ENCODE data around the gene TMEM95.
"Not testable (repeated sequence)": the region's sequence is repeated elsewhere in the genome, so short reads cannot be mapped to it uniquely, and the experiment has no call there.

The TMEM95 gene

GRCh38 chr17:7352503-7352889 lies 2.5 kb upstream of the TMEM95 start:
- peak overlapping the region; percentile 97 for H3K4me3 ChIP-seq (ENCODE audit: low read length)
- H3K9me3 ChIP-seq (ENCODE audit: control insufficient read depth, low read length), result no peaks in the 10 kb centered on the region
- no peaks in the 10 kb centered on the region for H3K27me3 ChIP-seq (replicated peaks; ENCODE audit: control insufficient read depth, insufficient read depth, low read length)
- H3K4me1 ChIP-seq (ENCODE audit: control insufficient read depth, insufficient read depth, low read length), result peaks cover 56% of the 10 kb centered on the region
- peak overlapping the region; percentile 100 for H3K9ac ChIP-seq (ENCODE audit: low read length)
- no peaks in the 10 kb centered on the region for H3K36me3 ChIP-seq (ENCODE audit: control insufficient read depth, insufficient read depth, low read length, severe bottlenecking)
- no peak for DNase-seq (ENCODE audit: low read depth)

DNA sequence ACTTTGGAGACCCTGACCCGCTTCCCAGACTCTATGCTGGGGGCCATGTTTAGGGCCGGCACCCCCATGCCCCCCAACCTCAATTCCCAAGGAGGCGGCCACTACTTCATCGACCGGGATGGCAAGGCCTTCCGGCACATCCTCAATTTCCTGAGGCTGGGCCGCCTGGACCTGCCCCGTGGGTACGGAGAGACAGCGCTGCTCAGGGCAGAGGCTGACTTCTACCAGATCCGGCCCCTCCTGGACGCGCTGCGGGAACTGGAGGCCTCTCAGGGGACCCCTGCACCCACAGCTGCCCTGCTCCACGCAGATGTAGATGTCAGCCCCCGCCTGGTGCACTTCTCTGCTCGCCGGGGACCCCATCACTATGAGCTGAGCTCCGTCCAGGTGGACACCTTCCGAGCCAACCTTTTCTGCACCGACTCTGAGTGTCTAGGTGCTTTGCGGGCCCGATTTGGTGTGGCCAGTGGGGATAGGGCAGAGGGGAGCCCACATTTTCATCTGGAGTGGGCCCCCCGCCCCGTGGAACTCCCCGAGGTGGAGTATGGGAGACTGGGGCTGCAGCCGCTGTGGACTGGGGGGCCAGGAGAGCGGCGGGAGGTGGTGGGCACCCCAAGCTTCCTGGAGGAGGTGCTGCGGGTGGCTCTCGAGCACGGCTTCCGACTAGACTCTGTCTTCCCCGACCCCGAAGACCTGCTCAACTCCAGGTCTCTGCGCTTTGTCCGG lies 1.9 kb upstream of the TMEM95 start:
- peak overlapping the region; percentile 97 for H3K4me3 ChIP-seq (ENCODE audit: low read length)
- H3K36me3 ChIP-seq (ENCODE audit: control insufficient read depth, insufficient read depth, low read length, severe bottlenecking), result no peaks in the 10 kb centered on the region
- no peaks in the 10 kb centered on the region for H3K9me3 ChIP-seq (ENCODE audit: control insufficient read depth, low read length)
- peaks cover 53% of the 10 kb centered on the region for H3K4me1 ChIP-seq (ENCODE audit: control insufficient read depth, insufficient read depth, low read length)
- no peak for DNase-seq (ENCODE audit: low read depth)
- H3K9ac ChIP-seq (ENCODE audit: low read length), result peak overlapping the region; percentile 100
- H3K27me3 ChIP-seq (replicated peaks; ENCODE audit: control insufficient read depth, insufficient read depth, low read length), result no peaks in the 10 kb centered on the region

DNA sequence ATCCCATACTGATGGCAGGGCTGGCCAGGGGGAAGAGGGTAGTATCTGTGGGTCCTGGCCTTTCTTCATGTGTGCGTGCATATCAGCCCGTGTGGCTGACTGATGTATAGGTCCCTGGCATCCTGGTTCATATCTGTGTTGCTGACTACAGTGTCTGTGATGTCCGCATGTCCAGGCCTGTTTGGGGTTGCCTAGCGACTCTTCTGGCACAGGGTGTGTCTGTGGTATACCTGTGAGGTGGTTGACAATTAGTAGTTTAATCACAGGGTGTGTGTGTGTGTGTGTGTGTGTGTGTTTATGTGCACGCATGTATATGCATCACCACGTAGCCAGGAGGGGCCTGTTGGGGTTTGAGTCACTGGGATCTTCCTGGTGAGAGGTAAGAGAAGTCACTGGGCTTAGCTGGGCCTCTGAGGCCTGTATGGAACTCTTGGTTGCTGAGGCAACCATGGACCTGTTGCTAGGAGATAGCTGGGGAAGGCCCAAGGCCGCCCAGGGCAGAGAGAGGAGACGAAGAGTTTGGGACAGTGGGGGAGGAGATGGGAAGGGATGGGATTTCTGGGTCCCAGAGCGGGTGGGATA lies 603 bp upstream of the TMEM95 start:
- Histone ChIP-seq H3K36me3 (ENCODE audit: control insufficient read depth, insufficient read depth, low read length, severe bottlenecking) (no peaks in the 10 kb centered on the region), H3K4me3 (ENCODE audit: low read length) (peak overlapping the region; percentile 97)
- no peak for DNase-seq (ENCODE audit: low read depth)

DNA sequence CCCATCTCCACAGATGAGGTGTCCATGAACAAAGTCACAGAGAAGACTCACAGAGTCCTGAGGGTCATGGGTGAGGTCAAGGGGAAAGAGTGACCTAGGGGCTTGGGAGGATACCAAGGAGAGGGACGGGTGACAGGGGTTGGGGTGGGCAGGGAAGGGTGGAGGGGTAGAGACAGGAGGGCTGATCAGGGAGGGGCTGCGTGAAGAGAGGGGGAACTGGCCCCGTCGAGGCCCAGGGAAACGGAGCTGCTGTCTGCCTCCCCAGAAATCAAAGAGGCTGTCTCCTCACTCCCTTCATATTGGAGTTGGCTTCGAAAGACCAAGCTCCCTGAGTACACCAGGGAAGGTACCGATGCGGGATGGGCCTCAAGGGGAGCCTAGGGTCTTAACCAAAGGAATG lies 617 bp downstream of the TMEM95 start:
- Histone ChIP-seq H3K36me3 (ENCODE audit: control insufficient read depth, insufficient read depth, low read length, severe bottlenecking) (no peaks in the 10 kb centered on the region), H3K9me3 (ENCODE audit: control insufficient read depth, low read length) (no peaks in the 10 kb centered on the region), H3K4me1 (ENCODE audit: control insufficient read depth, insufficient read depth, low read length) (peaks cover 34% of the 10 kb centered on the region), H3K27me3 (replicated peaks; ENCODE audit: control insufficient read depth, insufficient read depth, low read length) (no peaks in the 10 kb centered on the region), H3K4me3 (ENCODE audit: low read length) (no peak overlapping the region), H3K9ac (ENCODE audit: low read length) (peak overlapping the region; percentile 27)
- DNase-seq (ENCODE audit: low read depth), result no peak

More for the DNA sequence above, 603 bp upstream of the TMEM95 start:
- Histone ChIP-seq H3K9ac (ENCODE audit: low read length) (peak overlapping the region; percentile 100), H3K27me3 (replicated peaks; ENCODE audit: control insufficient read depth, insufficient read depth, low read length) (no peaks in the 10 kb centered on the region), H3K4me1 (ENCODE audit: control insufficient read depth, insufficient read depth, low read length) (peaks cover 41% of the 10 kb centered on the region), H3K9me3 (ENCODE audit: control insufficient read depth, low read length) (no peaks in the 10 kb centered on the region)

DNA sequence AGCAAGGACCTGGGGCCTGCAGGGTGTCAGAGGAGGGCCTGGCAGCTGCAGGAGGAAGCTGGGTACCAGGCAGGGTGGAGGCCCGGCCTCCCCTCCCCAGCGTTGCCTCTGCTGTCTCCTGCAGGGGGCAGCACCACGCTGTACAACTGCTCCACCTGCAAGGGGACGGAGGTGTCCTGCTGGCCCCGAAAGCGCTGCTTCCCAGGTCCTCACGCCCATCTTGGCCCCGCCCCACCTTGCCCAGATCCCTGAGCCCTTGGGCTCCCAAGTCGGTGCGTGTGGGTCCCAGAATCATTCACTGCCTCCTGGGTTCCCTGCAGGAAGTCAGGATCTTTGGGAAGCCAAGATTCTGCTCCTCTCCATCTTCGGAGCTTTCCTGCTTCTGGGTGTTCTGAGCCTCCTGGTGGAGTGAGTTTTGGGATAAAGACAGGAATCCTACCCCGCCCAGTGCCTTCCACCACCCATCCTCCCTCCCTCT lies 1.2 kb downstream of the TMEM95 start:
- H3K4me1 ChIP-seq (ENCODE audit: control insufficient read depth, insufficient read depth, low read length), result peaks cover 31% of the 10 kb centered on the region
- DNase-seq (ENCODE audit: low read depth), result peak; percentile 82
- H3K36me3 ChIP-seq (ENCODE audit: control insufficient read depth, insufficient read depth, low read length, severe bottlenecking), result no peaks in the 10 kb centered on the region
- H3K27me3 ChIP-seq (replicated peaks; ENCODE audit: control insufficient read depth, insufficient read depth, low read length), result no peaks in the 10 kb centered on the region
- H3K9ac ChIP-seq (ENCODE audit: low read length), result peak overlapping the region; percentile 27
- H3K4me3 ChIP-seq (ENCODE audit: low read length), result no peak overlapping the region
- H3K9me3 ChIP-seq (ENCODE audit: control insufficient read depth, low read length), result no peaks in the 10 kb centered on the region

- Histone ChIP-seq H3K9ac (ENCODE audit: low read length) (no peak overlapping the region), H3K4me3 (ENCODE audit: low read length) (no peak overlapping the region), H3K27me3 (replicated peaks; ENCODE audit: control insufficient read depth, insufficient read depth, low read length) (no peaks in the 10 kb centered on the region), H3K9me3 (ENCODE audit: control insufficient read depth, low read length) (no peaks in the 10 kb centered on the region), H3K4me1 (ENCODE audit: control insufficient read depth, insufficient read depth, low read length) (peaks cover 31% of the 10 kb centered on the region), H3K36me3 (ENCODE audit: control insufficient read depth, insufficient read depth, low read length, severe bottlenecking) (no peaks in the 10 kb centered on the region)
- no peak for DNase-seq (ENCODE audit: low read depth)
Observed at GRCh38 chr17:7356756-7357155, 1.8 kb downstream of the TMEM95 start.

DNA sequence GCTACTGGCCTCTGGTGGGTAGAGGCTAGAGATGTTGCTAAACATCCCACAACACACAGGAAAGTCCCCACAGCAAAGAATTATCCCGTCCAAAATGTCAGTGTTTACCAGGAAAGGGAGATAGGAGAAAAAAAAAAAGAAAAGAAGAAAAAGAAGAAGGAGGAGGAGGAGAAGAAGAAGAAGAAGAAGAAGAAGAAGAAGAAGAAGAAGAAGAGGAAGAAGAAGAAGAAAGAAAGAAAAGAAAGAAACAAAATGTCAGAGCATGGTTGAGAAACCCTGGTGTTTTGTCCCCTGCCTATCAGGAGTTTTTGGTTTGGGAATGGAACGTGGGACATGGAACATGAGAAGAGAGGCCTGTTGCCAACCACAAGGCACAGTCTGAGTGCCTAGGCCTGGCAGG lies 2.4 kb downstream of the TMEM95 start:
- H3K9me3 ChIP-seq (ENCODE audit: control insufficient read depth, low read length), result no peaks in the 10 kb centered on the region
- H3K9ac ChIP-seq (ENCODE audit: low read length), result no peak overlapping the region
- H3K27me3 ChIP-seq (replicated peaks; ENCODE audit: control insufficient read depth, insufficient read depth, low read length), result no peaks in the 10 kb centered on the region
- H3K4me3 ChIP-seq (ENCODE audit: low read length), result no peak overlapping the region
- H3K36me3 ChIP-seq (ENCODE audit: control insufficient read depth, insufficient read depth, low read length, severe bottlenecking), result no peaks in the 10 kb centered on the region
- no peak for DNase-seq (ENCODE audit: low read depth)
- H3K4me1 ChIP-seq (ENCODE audit: control insufficient read depth, insufficient read depth, low read length), result peaks cover 30% of the 10 kb centered on the region

DNA sequence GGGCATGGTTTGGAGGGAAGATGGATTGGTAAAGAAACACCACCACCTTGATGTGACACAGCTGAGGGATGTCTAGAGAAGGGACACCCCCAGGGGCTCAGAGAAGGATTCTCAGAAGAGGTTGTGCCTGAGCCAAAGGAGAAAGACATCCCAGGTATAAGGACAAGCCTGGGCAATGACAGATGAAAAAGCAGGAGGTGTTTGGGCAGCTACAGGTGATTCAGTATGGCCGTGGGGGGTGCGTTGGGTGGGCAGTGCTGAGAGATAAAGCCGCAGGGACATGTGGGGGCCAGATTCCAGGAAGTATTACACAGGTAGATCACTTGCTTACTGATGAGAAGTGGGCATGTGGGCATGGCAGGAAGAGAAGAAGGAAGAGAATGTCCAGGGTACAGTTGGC lies 7.0 kb downstream of the TMEM95 start:
- DNase-seq (ENCODE audit: low read depth), result no peak
- H3K9ac ChIP-seq (ENCODE audit: low read length), result no peak overlapping the region
- no peaks in the 10 kb centered on the region for H3K36me3 ChIP-seq (ENCODE audit: control insufficient read depth, insufficient read depth, low read length, severe bottlenecking)
- H3K9me3 ChIP-seq (ENCODE audit: control insufficient read depth, low read length), result no peaks in the 10 kb centered on the region
- no peak overlapping the region for H3K4me3 ChIP-seq (ENCODE audit: low read length)
- peaks cover 9% of the 10 kb centered on the region for H3K4me1 ChIP-seq (ENCODE audit: control insufficient read depth, insufficient read depth, low read length)
- no peaks in the 10 kb centered on the region for H3K27me3 ChIP-seq (replicated peaks; ENCODE audit: control insufficient read depth, insufficient read depth, low read length)

DNA sequence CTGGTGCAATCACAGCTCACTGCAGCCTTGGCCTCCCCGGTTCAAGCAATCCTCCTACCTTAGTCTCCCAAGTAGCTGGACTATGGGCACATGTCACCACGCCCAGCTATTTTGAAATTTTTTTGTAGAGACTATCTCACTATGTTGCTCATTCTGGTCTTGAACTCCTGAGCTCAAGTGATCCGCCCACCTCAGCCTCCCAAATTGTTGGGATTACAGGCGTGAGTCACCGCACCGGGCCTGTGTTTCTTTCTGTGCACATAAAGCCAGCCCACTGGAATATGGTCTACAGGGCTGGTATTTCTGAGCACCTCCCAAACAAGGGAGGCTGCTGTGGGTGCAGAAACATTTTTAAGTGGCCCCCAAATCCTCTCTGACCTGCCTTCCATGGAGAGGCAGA lies 8.4 kb downstream of the TMEM95 start:
- H3K4me1 ChIP-seq (ENCODE audit: control insufficient read depth, insufficient read depth, low read length), result peaks cover 9% of the 10 kb centered on the region
- no peak overlapping the region for H3K4me3 ChIP-seq (ENCODE audit: low read length)
- no peak for DNase-seq (ENCODE audit: low read depth)

GRCh38 chr17:7365963-7366362 lies 11.0 kb downstream of the TMEM95 start:
- H3K9me3 ChIP-seq (ENCODE audit: control insufficient read depth, low read length); H3K36me3 ChIP-seq (ENCODE audit: control insufficient read depth, insufficient read depth, low read length, severe bottlenecking); H3K4me3 ChIP-seq (ENCODE audit: low read length); H3K27me3 ChIP-seq (replicated peaks; ENCODE audit: control insufficient read depth, insufficient read depth, low read length); DNase-seq (ENCODE audit: low read depth); H3K9ac ChIP-seq (ENCODE audit: low read length); H3K4me1 ChIP-seq (ENCODE audit: control insufficient read depth, insufficient read depth, low read length): not testable (repeated sequence)

More for the DNA sequence above, 8.4 kb downstream of the TMEM95 start:
- H3K36me3 ChIP-seq (ENCODE audit: control insufficient read depth, insufficient read depth, low read length, severe bottlenecking), result no peaks in the 10 kb centered on the region
- no peaks in the 10 kb centered on the region for H3K27me3 ChIP-seq (replicated peaks; ENCODE audit: control insufficient read depth, insufficient read depth, low read length)
- H3K9ac ChIP-seq (ENCODE audit: low read length), result no peak overlapping the region
- H3K9me3 ChIP-seq (ENCODE audit: control insufficient read depth, low read length), result no peaks in the 10 kb centered on the region

GRCh38 chr17:7367083-7367482 lies 12.1 kb downstream of the TMEM95 start:
- no peak overlapping the region for H3K4me3 ChIP-seq (ENCODE audit: low read length)
- peaks cover 9% of the 10 kb centered on the region for H3K4me1 ChIP-seq (ENCODE audit: control insufficient read depth, insufficient read depth, low read length)
- H3K36me3 ChIP-seq (ENCODE audit: control insufficient read depth, insufficient read depth, low read length, severe bottlenecking), result no peaks in the 10 kb centered on the region
- no peaks in the 10 kb centered on the region for H3K9me3 ChIP-seq (ENCODE audit: control insufficient read depth, low read length)
- H3K9ac ChIP-seq (ENCODE audit: low read length), result no peak overlapping the region
- DNase-seq (ENCODE audit: low read depth), result no peak
- peaks cover 6% of the 10 kb centered on the region for H3K27me3 ChIP-seq (replicated peaks; ENCODE audit: control insufficient read depth, insufficient read depth, low read length)

All from adipocyte (in vitro differentiated cells).